VCaP (cell line): ENCODE results near the gene KCNK16.

Source experiments
- H3K27ac ChIP-seq: fragments of 450-650 bp; 2 replicates; pipeline ENCODE4 v1.5.1; 2017
- TF ChIP-seq, protein P1 (sequence below): fragments of 450-650 bp; conservative IDR thresholded peaks from 2 replicates; pipeline ENCODE4 v1.5.1; 2017; ENCODE audit warnings: mild to moderate bottlenecking, moderate library complexity

KCNK16 gene

DNA sequence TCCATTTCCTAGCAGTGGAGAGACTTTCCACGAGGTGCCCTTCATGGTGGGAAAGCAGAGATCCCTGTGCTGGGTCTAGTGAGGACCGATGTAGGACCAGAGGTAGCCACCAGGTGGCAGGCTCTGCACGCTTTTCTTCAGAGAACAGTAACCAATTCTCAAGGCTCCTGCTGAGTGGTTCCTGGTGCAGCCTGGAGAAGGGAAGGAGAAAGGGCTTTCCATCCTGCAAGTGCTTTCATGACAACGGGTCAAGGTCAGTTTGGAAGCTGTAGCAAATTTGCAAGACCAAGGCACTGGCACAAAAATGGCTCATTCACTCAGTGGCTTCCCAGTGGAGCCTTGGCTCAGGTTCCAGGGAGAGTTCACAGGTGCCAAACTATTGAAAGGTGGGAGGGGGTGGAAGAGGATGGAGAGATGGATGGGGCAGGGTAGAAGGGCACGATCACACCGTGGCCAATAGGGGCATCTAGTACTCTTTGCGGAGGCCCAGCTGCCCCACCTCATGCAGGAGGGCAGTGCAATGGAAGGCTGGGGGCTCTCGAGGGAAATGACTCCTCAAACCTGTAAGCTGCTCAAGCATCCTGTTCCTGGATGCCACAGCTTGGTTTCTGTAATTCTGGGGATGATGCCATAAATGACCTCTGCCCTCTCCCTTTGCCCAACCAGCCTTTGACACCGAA lies 25.5 kb upstream of the KCNK16 start:
- TF ChIP-seq, protein P1, sequence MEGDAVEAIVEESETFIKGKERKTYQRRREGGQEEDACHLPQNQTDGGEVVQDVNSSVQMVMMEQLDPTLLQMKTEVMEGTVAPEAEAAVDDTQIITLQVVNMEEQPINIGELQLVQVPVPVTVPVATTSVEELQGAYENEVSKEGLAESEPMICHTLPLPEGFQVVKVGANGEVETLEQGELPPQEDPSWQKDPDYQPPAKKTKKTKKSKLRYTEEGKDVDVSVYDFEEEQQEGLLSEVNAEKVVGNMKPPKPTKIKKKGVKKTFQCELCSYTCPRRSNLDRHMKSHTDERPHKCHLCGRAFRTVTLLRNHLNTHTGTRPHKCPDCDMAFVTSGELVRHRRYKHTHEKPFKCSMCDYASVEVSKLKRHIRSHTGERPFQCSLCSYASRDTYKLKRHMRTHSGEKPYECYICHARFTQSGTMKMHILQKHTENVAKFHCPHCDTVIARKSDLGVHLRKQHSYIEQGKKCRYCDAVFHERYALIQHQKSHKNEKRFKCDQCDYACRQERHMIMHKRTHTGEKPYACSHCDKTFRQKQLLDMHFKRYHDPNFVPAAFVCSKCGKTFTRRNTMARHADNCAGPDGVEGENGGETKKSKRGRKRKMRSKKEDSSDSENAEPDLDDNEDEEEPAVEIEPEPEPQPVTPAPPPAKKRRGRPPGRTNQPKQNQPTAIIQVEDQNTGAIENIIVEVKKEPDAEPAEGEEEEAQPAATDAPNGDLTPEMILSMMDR, result peak; percentile 88
- H3K27ac ChIP-seq, result no peak overlapping the region

DNA sequence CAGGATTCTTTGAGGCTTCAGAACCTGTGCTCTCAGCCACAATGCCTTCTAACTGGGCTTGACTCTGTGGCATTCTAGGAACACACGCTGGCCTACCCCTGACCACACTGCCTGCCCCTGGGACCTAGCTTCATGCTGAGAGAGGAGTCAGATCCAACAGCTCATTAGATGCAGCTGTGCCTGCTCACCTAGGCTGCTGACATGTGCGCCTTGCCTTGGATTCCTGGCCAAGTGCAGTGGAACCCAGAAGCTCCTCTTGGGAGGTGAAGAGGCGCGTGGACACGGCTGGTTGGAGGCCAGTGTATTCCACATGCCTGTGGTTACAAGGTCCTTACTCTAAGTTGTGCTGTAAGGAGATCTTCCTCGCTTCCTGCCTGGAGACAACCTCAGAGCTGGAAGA lies 24.7 kb upstream of the KCNK16 start:
- TF ChIP-seq, protein P1, result no peak
- H3K27ac ChIP-seq, result no peak overlapping the region

DNA sequence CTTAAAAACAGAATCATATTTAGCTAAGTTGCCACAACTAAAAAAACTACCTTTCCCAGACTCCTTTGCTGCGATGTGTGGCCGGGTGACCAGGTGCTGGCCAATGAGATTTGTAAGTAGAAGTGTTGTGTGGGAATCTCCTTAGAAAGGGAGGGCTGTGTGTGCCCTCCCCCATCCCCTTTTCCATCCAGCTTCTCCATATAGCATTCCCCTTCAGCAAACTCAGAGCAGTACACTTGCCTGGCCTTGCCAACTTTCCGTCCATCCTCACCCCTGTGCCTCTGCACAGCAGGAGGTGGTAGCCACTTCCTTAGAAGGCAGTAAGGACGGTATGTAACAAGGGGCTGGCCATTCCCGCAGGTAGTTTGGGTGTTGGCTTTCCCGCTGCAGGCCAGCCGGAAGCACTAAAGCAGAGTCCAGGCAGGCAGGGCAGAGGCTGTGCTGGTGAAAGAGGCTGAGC lies 22.3 kb upstream of the KCNK16 start:
- TF ChIP-seq, protein P1, result no peak
- H3K27ac ChIP-seq, result no peak overlapping the region

DNA sequence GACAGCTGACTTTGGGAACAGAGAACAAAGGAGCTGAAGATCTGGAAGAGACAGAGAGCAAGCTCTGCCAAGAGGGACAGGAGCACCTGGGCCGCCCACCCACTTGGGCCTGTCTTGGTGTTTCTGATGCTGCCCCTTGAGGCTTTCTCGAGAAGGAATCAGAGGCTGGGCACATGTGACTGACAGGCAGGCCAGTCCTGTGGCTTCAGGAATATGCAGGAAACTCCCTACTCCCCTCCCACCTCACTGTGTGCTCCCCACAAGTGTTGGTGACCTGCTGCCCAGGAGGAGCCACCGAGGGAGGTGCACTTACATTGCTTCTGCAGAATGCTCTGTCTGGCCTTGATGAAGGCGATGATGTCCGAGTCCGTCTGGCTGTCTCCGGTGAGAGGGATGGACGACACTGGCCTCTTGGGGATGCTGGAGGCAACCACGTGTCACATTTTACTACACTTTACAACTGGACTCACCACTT lies 20.9 kb upstream of the KCNK16 start:
- TF ChIP-seq, protein P1, result no peak
- H3K27ac ChIP-seq, result no peak overlapping the region

DNA sequence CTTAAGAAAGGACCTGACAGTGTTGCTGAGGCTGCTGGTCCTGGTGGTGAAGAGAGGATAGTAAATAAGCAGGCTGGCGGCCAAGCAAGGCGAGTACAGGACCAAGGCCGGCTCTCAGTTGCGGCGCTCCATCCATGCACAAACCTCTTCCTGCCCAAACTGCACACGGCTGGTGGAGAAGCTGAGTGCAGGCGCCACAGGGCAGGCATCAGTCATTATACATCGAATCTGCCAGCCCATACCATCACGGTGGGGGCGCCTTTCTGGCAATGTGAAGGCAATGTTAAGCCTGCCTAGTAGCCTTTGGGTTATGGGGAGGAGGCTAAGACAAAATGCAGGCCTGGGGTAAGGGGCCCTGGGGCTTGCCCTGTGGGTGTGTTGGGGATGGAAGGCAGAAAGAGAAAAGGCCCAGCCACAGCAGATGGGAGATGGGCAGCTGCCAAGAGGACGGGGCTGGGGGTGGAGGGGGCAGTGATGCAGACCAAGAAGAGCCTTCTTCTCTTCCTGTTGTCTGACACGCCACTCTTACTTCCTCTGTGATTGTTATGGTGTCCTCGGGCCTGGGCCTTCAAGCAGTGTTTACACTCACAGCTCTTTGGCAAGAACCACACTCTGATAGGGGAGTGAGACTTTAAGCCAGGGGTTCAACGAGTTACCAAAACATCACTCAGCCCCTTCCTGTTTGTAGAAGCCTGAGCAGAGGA lies 20.3 kb upstream of the KCNK16 start:
- no peak overlapping the region for H3K27ac ChIP-seq
- TF ChIP-seq, protein P1, result no peak

DNA sequence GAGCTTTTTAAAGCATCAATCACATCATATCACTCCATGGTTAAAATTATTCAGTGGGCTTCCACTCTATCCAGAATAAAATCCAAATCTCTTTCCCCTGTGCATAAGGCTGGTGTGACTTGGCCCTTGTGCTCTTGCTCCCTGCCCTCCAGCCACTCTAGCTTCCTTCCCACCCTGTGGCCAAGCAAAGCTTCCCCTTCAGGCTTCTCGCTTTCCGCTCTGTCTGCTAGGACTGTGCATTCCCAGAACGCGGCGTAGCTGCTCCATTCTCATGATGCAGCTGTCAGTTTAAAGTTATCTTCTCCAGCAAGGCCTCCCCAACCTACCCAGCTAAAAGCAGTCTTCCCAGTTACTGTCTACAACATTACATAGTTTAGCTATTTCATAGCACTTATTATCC lies 19.4 kb upstream of the KCNK16 start:
- TF ChIP-seq, protein P1, result no peak
- no peak overlapping the region for H3K27ac ChIP-seq

DNA sequence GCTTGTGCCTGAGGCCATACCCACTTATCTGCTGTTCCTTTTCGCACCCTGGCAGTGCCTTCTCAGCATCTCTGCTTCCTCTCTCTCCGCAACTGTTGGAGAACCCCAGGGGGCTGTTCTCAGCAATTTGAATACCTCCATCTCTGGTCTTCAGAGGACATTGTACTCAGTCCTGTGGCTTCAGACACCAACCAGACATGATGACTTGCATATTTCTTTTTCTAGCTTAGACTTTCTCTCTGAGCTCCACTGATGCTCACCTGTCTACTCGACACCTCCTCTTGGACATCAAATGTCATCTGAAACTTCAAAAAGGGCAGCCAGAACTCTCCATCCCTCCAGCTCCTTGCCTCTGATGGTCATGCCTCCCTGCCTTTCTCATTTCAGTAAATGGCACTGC lies 18.9 kb upstream of the KCNK16 start:
- TF ChIP-seq, protein P1, result no peak
- H3K27ac ChIP-seq, result no peak overlapping the region
